ENCODE data around the gene DPPA5. TPM values are rescaled to one million over a fixed set of nuclear protein-coding genes. Genes with fewer than 3 reads are reported as not detected.

DPPA5 gene
- total and polyA plus RNA-seq, 4 donors, result not detected

GRCh38 chr6:73363537-73363875, 9.4 kb upstream of the DPPA5 start:
- no peak for TF ChIP-seq CTCF (IDR thresholded peaks at IDR 0.05; ENCODE audit: control extremely low read depth, extremely low read depth)
- Histone ChIP-seq H3K4me3 (no peak overlapping the region), H3K9me3 (ENCODE audit: control insufficient read depth in 4 of 4, insufficient read depth in 3 of 4, low read length in 3 of 4) (no peaks in the 10 kb centered on the region), H3K27me3 (ENCODE audit: control insufficient read depth in 3 of 3, insufficient read depth in 3 of 3, low read length in 2 of 3) (no peaks in the 10 kb centered on the region), H3K9ac (ENCODE audit: insufficient read depth in 1 of 2, low read length in 2 of 2) (no peak overlapping the region), H3K4me1 (ENCODE audit: control insufficient read depth in 5 of 5, insufficient read depth in 5 of 5, low read length in 5 of 5) (no peaks in the 10 kb centered on the region), H3K27ac (ENCODE audit: low read depth in 1 of 2, low read length in 1 of 2) (no peak overlapping the region), H3K36me3 (ENCODE audit: control insufficient read depth in 4 of 4, insufficient read depth in 4 of 4, low read length in 4 of 4) (no peaks in the 10 kb centered on the region)
- no peak for ATAC-seq (ENCODE audit: insufficient read depth, low FRiP score)
- DNase-seq, result no peak
- 95 to 97% methylated on average over 23 of the region's 23 CpGs for WGBS, 2 donors

GRCh38 chr6:73362869-73363536, 8.9 kb upstream of the DPPA5 start:
- ATAC-seq (ENCODE audit: insufficient read depth, low FRiP score), result no peak

GRCh38 chr6:73362358-73362757, 8.3 kb upstream of the DPPA5 start, which contains the start of gene KHDC3L:
Gene KHDC3L (plus strand): TSS chr6:73362658. CDS start chr6:73362730, 72 bp downstream.
- WGBS, 2 donors, result 83 to 94% methylated on average over 23 of the region's 23 CpGs

More at GRCh38 chr6:73362869-73363536, 8.9 kb upstream of the DPPA5 start:
- no peaks in the 10 kb centered on the region for H3K36me3 ChIP-seq (ENCODE audit: control insufficient read depth in 4 of 4, insufficient read depth in 4 of 4, low read length in 4 of 4)
- no peak overlapping the region for H3K27ac ChIP-seq (ENCODE audit: low read depth in 1 of 2, low read length in 1 of 2)
- DNase-seq, result no peak
- WGBS, 2 donors, result 92 to 96% methylated on average over 29 to 31 of the region's 31 CpGs
- no peaks in the 10 kb centered on the region for H3K4me1 ChIP-seq (ENCODE audit: control insufficient read depth in 5 of 5, insufficient read depth in 5 of 5, low read length in 5 of 5)
- no peaks in the 10 kb centered on the region for H3K27me3 ChIP-seq (ENCODE audit: control insufficient read depth in 3 of 3, insufficient read depth in 3 of 3, low read length in 2 of 3)
- no peaks in the 10 kb centered on the region for H3K9me3 ChIP-seq (ENCODE audit: control insufficient read depth in 4 of 4, insufficient read depth in 3 of 4, low read length in 3 of 4)
- TF ChIP-seq CTCF (IDR thresholded peaks at IDR 0.05; ENCODE audit: control extremely low read depth, extremely low read depth), result no peak
- H3K4me3 ChIP-seq, result no peak overlapping the region
- no peak overlapping the region for H3K9ac ChIP-seq (ENCODE audit: insufficient read depth in 1 of 2, low read length in 2 of 2)

More at GRCh38 chr6:73362358-73362757, 8.3 kb upstream of the DPPA5 start, which contains the start of gene KHDC3L:
- TF ChIP-seq CTCF (IDR thresholded peaks at IDR 0.05; ENCODE audit: control extremely low read depth, extremely low read depth), result no peak
- Histone ChIP-seq H3K27me3 (ENCODE audit: control insufficient read depth in 3 of 3, insufficient read depth in 3 of 3, low read length in 2 of 3) (no peaks in the 10 kb centered on the region), H3K36me3 (ENCODE audit: control insufficient read depth in 4 of 4, insufficient read depth in 4 of 4, low read length in 4 of 4) (no peaks in the 10 kb centered on the region), H3K4me3 (no peak within 1 kb of the TSS), H3K27ac (ENCODE audit: low read depth in 1 of 2, low read length in 1 of 2) (no peak within 1 kb of the TSS), H3K9ac (ENCODE audit: insufficient read depth in 1 of 2, low read length in 2 of 2) (no peak within 1 kb of the TSS), H3K4me1 (ENCODE audit: control insufficient read depth in 5 of 5, insufficient read depth in 5 of 5, low read length in 5 of 5) (no peaks in the 10 kb centered on the region), H3K9me3 (ENCODE audit: control insufficient read depth in 4 of 4, insufficient read depth in 3 of 4, low read length in 3 of 4) (no peaks in the 10 kb centered on the region)
- DNase-seq (no peak), ATAC-seq (ENCODE audit: insufficient read depth, low FRiP score) (no peak)

Measured in lung (tissue), 12 donors.